ENCODE data around the gene MTARC2. TPM values are rescaled to one million over a fixed set of nuclear protein-coding genes. Genes with fewer than 3 reads are reported as not detected.

Gene MTARC2
- total and polyA plus RNA-seq, 2 donors (not counting 1 experiment from before 2014, with no cell fraction given), result 16.3 to 22.6 TPM

GRCh38 chr1:220797044-220797443 is 48.9 kb downstream of the MTARC2 start:
- DNase-seq (no peak), ATAC-seq (ENCODE audit: low read depth) (no peak)
- no peaks in the 10 kb centered on the region for H3K79me2 ChIP-seq (ENCODE audit: control insufficient read depth, insufficient read depth, low read length)
- Mint-ChIP-seq H3K27ac (no peak overlapping the region), H3K4me1 (no peaks in the 10 kb centered on the region), H3K27me3 (no peaks in the 10 kb centered on the region), H3K9me3 (ENCODE audit: insufficient read depth) (no peaks in the 10 kb centered on the region), H3K4me3 (no peak overlapping the region)
- ChIA-PET CTCF (no interaction called here), POLR2A (no interaction called here)
- no peak overlapping the region for H3K9ac ChIP-seq (ENCODE audit: low read length)
- H3K4me3 ChIP-seq (ENCODE audit: control extremely low read depth in 1 of 5, extremely low read depth in 1 of 5, insufficient read depth in 1 of 5, low read depth in 2 of 5, low read length in 4 of 5), result no peak overlapping the region
- no peaks in the 10 kb centered on the region for H3K36me3 ChIP-seq (replicated peaks in 1 of 2; ENCODE audit: control extremely low read depth in 1 of 2, control insufficient read depth in 1 of 2, extremely low read depth in 1 of 2, insufficient read depth in 2 of 2, low read length in 1 of 2)
- H3K9me3 ChIP-seq (ENCODE audit: control extremely low read depth in 1 of 3, control insufficient read depth in 2 of 3, insufficient read depth in 1 of 3, low read length in 2 of 3), result no peaks in the 10 kb centered on the region
- H3K27ac ChIP-seq (ENCODE audit: low read length in 2 of 2), result no peak overlapping the region
- intact Hi-C loops (cut with micrococcal nuclease), result no loop called here
- H3K4me2 ChIP-seq (replicated peaks; ENCODE audit: low read depth, low read length, poor library complexity, severe bottlenecking), result no peak overlapping the region
- H4K20me1 ChIP-seq (ENCODE audit: control insufficient read depth, insufficient read depth, low read length, poor library complexity, severe bottlenecking), result no peaks in the 10 kb centered on the region
- TF ChIP-seq EZH2 (IDR thresholded peaks at IDR 0.05; ENCODE audit: borderline replicate concordance, insufficient read depth, low read depth, low read length, poor library complexity, severe bottlenecking) (no peak), CTCF (IDR thresholded peaks at IDR 0.05) (no peak)
- no peaks in the 10 kb centered on the region for H3K4me1 ChIP-seq (ENCODE audit: control insufficient read depth in 2 of 2, insufficient read depth in 2 of 2, low read length in 2 of 2)
- no peaks in the 10 kb centered on the region for H3K27me3 ChIP-seq (replicated peaks in 1 of 4; ENCODE audit: control extremely low read depth in 1 of 4, control insufficient read depth in 3 of 4, insufficient read depth in 4 of 4, low read length in 3 of 4)
- H2AFZ ChIP-seq (ENCODE audit: insufficient read depth, low read depth, low read length, poor library complexity, severe bottlenecking), result no peak overlapping the region

- H4K20me1 ChIP-seq (ENCODE audit: control insufficient read depth, insufficient read depth, low read length, poor library complexity, severe bottlenecking), result no peaks in the 10 kb centered on the region
- CTCF ChIA-PET, result no interaction called here
These were observed 49.4 kb downstream of the MTARC2 start for GRCh38 chr1:220797553-220797952.

More at GRCh38 chr1:220797553-220797952, 49.4 kb downstream of the MTARC2 start:
- intact Hi-C loops (cut with micrococcal nuclease), result no loop called here
- H3K4me1 Mint-ChIP-seq, result no peaks in the 10 kb centered on the region
- no peaks in the 10 kb centered on the region for H3K9me3 Mint-ChIP-seq (ENCODE audit: insufficient read depth)
- TF ChIP-seq EZH2 (IDR thresholded peaks at IDR 0.05; ENCODE audit: borderline replicate concordance, insufficient read depth, low read depth, low read length, poor library complexity, severe bottlenecking) (no peak), CTCF (IDR thresholded peaks at IDR 0.05) (no peak)
- Histone ChIP-seq H3K4me2 (replicated peaks; ENCODE audit: low read depth, low read length, poor library complexity, severe bottlenecking) (no peak overlapping the region), H3K27ac (ENCODE audit: low read length in 2 of 2) (no peak overlapping the region), H3K4me3 (ENCODE audit: control extremely low read depth in 1 of 5, extremely low read depth in 1 of 5, insufficient read depth in 1 of 5, low read depth in 2 of 5, low read length in 4 of 5) (no peak overlapping the region), H3K36me3 (replicated peaks in 1 of 2; ENCODE audit: control extremely low read depth in 1 of 2, control insufficient read depth in 1 of 2, extremely low read depth in 1 of 2, insufficient read depth in 2 of 2, low read length in 1 of 2) (no peaks in the 10 kb centered on the region), H3K4me1 (ENCODE audit: control insufficient read depth in 2 of 2, insufficient read depth in 2 of 2, low read length in 2 of 2) (no peaks in the 10 kb centered on the region), H3K27me3 (replicated peaks in 1 of 4; ENCODE audit: control extremely low read depth in 1 of 4, control insufficient read depth in 3 of 4, insufficient read depth in 4 of 4, low read length in 3 of 4) (no peaks in the 10 kb centered on the region), H3K79me2 (ENCODE audit: control insufficient read depth, insufficient read depth, low read length) (no peaks in the 10 kb centered on the region), H3K9ac (ENCODE audit: low read length) (no peak overlapping the region), H2AFZ (ENCODE audit: insufficient read depth, low read depth, low read length, poor library complexity, severe bottlenecking) (no peak overlapping the region), H3K9me3 (ENCODE audit: control extremely low read depth in 1 of 3, control insufficient read depth in 2 of 3, insufficient read depth in 1 of 3, low read length in 2 of 3) (no peaks in the 10 kb centered on the region)
- H3K27ac Mint-ChIP-seq, result no peak overlapping the region
- DNase-seq (no peak), ATAC-seq (ENCODE audit: low read depth) (no peak)
- H3K4me3 Mint-ChIP-seq, result no peak overlapping the region
- POLR2A ChIA-PET, result no interaction called here
- no CpG with 5 or more reads among the region's 3 CpGs for WGBS (ENCODE audit: insufficient coverage)
- H3K27me3 Mint-ChIP-seq, result no peaks in the 10 kb centered on the region

Data from B cell (primary cell).